Measurements from ENCODE around the gene TMEM63A.

TMEM63A gene

DNA sequence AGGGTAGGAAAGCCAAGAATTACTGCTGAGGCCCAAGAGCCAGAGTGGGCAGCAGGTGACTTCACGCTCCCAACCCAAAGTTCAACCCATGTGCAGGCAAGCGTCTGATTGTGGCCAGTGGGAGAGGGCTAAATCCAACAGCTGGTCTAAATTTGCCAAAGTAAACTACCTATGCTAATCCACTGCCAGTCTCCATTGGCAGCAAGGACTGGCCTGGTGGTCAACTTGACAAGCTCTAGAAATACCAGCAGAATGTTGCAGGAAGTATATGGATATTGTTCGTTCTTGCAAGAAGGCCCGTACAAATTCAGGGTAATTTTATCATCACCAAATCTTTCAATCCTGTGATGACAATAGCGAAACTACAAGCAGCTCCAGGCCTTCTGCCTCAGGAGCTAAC is 1.5 kb downstream of the TMEM63A start:
- Histone ChIP-seq H3K27me3 (ENCODE audit: insufficient read depth, low read length) (no peaks in the 10 kb centered on the region), H3K4me1 (ENCODE audit: insufficient read depth, low read length, severe bottlenecking) (peaks cover 31% of the 10 kb centered on the region), H3K79me2 (ENCODE audit: insufficient read depth, low read length) (no peaks in the 10 kb centered on the region), H3K4me2 (ENCODE audit: low read length) (peak overlapping the region; percentile 77; the same call in 1 of the 2 replicates), H4K20me1 (ENCODE audit: insufficient read depth, low read length) (no peaks in the 10 kb centered on the region), H3K36me3 (ENCODE audit: insufficient read depth, low read length) (no peaks in the 10 kb centered on the region), H3K9ac (ENCODE audit: low read length) (no peak overlapping the region; the same call in 1 of the 2 replicates), H3K27ac (ENCODE audit: low read depth, low read length, poor library complexity, severe bottlenecking) (peak overlapping the region; percentile 18), H3K9me3 (ENCODE audit: low read length) (no peaks in the 10 kb centered on the region), H3F3A (ENCODE audit: insufficient read depth, low read length) (no peaks in the 10 kb centered on the region), H3K9me2 (ENCODE audit: low read depth, low read length) (no peaks in the 10 kb centered on the region), H2AFZ (ENCODE audit: low read length) (no peak overlapping the region), H3K4me3 (ENCODE audit: low read depth, low read length, poor library complexity, severe bottlenecking) (peak overlapping the region; percentile 95)
- TF ChIP-seq, protein P1, sequence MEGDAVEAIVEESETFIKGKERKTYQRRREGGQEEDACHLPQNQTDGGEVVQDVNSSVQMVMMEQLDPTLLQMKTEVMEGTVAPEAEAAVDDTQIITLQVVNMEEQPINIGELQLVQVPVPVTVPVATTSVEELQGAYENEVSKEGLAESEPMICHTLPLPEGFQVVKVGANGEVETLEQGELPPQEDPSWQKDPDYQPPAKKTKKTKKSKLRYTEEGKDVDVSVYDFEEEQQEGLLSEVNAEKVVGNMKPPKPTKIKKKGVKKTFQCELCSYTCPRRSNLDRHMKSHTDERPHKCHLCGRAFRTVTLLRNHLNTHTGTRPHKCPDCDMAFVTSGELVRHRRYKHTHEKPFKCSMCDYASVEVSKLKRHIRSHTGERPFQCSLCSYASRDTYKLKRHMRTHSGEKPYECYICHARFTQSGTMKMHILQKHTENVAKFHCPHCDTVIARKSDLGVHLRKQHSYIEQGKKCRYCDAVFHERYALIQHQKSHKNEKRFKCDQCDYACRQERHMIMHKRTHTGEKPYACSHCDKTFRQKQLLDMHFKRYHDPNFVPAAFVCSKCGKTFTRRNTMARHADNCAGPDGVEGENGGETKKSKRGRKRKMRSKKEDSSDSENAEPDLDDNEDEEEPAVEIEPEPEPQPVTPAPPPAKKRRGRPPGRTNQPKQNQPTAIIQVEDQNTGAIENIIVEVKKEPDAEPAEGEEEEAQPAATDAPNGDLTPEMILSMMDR (IDR thresholded peaks at IDR 0.05; ENCODE audit: low read length), result no peak
- no peak for TF ChIP-seq EZH2 (IDR thresholded peaks at IDR 0.05; ENCODE audit: borderline replicate concordance, low read length)

DNA sequence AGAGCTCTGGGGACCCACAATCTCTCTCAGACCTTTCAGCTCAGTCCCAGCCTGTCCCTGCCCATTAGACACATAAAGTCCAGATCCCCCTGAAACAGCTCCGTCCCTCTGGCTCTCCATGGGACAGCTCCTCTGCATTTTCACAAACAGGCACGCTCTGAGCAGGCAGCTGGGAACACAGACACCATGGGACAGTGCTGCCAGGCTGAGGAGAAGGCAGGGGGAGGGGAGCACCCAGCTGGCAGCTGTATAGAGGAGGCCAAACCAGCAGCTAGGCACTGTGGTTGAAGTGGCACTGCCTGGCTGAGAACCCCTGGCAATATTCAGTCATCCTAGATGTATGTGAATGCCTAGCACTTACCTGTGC is 2.0 kb downstream of the TMEM63A start:
- Histone ChIP-seq H3K36me3 (ENCODE audit: insufficient read depth, low read length) (no peaks in the 10 kb centered on the region), H3K27ac (ENCODE audit: low read depth, low read length, poor library complexity, severe bottlenecking) (no peak overlapping the region), H3K9me2 (ENCODE audit: low read depth, low read length) (no peaks in the 10 kb centered on the region), H3K9ac (ENCODE audit: low read length) (no peak overlapping the region; the same call in 1 of the 2 replicates), H3K4me2 (ENCODE audit: low read length) (peak overlapping the region; percentile 77; the same call in 1 of the 2 replicates), H3K4me3 (ENCODE audit: low read depth, low read length, poor library complexity, severe bottlenecking) (no peak overlapping the region), H4K20me1 (ENCODE audit: insufficient read depth, low read length) (no peaks in the 10 kb centered on the region), H3K27me3 (ENCODE audit: insufficient read depth, low read length) (no peaks in the 10 kb centered on the region), H2AFZ (ENCODE audit: low read length) (no peak overlapping the region), H3K79me2 (ENCODE audit: insufficient read depth, low read length) (no peaks in the 10 kb centered on the region), H3F3A (ENCODE audit: insufficient read depth, low read length) (no peaks in the 10 kb centered on the region), H3K9me3 (ENCODE audit: low read length) (no peaks in the 10 kb centered on the region), H3K4me1 (ENCODE audit: insufficient read depth, low read length, severe bottlenecking) (peaks cover 31% of the 10 kb centered on the region)
- no peak for TF ChIP-seq EZH2 (IDR thresholded peaks at IDR 0.05; ENCODE audit: borderline replicate concordance, low read length)
- TF ChIP-seq, protein P1 (IDR thresholded peaks at IDR 0.05; ENCODE audit: low read length), result no peak

DNA sequence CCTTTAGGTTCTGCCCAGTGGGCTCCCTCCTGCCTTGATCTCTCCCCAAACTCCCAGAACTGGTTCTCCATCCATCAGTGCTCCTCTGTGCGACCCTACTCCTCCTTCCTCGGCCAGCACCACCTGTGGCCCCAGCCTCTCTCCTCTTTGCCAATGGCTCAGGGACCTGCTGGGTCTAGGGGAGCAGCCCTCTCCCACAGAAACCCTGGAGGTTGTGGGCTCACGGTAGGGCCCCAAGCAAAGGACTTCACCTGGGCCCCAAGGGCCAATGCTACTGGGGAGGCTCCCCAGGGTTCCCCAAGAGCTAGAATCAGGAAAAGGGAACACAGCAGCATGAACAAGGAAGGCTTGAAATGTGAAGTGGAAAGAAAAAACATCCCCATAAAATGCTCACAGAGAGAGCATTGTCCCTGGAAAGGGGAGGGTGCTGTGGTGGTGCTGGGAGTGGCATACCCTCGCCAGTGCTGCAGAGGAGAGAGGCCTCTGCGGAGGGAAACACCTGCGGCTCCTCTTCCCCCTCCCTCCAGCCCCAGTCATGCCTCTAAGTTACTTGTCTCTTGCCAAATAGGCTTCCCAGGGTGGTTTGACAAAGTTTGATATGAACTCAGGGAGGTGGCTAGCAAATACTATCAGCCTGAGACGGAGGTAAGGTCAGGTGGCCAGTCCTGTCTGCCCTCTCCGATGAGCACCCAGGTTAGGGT is 2.5 kb downstream of the TMEM63A start:
- H3K4me3 ChIP-seq (ENCODE audit: low read depth, low read length, poor library complexity, severe bottlenecking), result no peak overlapping the region
- no peaks in the 10 kb centered on the region for H3F3A ChIP-seq (ENCODE audit: insufficient read depth, low read length)
- H3K4me2 ChIP-seq (ENCODE audit: low read length), result peak overlapping the region; percentile 77; the same call in 1 of the 2 replicates
- H3K36me3 ChIP-seq (ENCODE audit: insufficient read depth, low read length), result no peaks in the 10 kb centered on the region
- H3K9me2 ChIP-seq (ENCODE audit: low read depth, low read length), result no peaks in the 10 kb centered on the region
- no peaks in the 10 kb centered on the region for H3K27me3 ChIP-seq (ENCODE audit: insufficient read depth, low read length)
- no peaks in the 10 kb centered on the region for H3K79me2 ChIP-seq (ENCODE audit: insufficient read depth, low read length)
- H3K9ac ChIP-seq (ENCODE audit: low read length), result no peak overlapping the region; the same call in 1 of the 2 replicates
- TF ChIP-seq, protein P1 (IDR thresholded peaks at IDR 0.05; ENCODE audit: low read length), result no peak
- no peak for TF ChIP-seq EZH2 (IDR thresholded peaks at IDR 0.05; ENCODE audit: borderline replicate concordance, low read length)
- peaks cover 31% of the 10 kb centered on the region for H3K4me1 ChIP-seq (ENCODE audit: insufficient read depth, low read length, severe bottlenecking)
- no peak overlapping the region for H2AFZ ChIP-seq (ENCODE audit: low read length)
- H4K20me1 ChIP-seq (ENCODE audit: insufficient read depth, low read length), result no peaks in the 10 kb centered on the region
- H3K27ac ChIP-seq (ENCODE audit: low read depth, low read length, poor library complexity, severe bottlenecking), result no peak overlapping the region
- no peaks in the 10 kb centered on the region for H3K9me3 ChIP-seq (ENCODE audit: low read length)

All from OCI-LY1 (cell line).